A549 (cell line): Measurements from ENCODE around the gene INPP5B. TPM values are rescaled to one million over a fixed set of nuclear protein-coding genes. Genes with fewer than 3 reads are reported as not detected.

ENCODE experiments used
- ATAC-seq, 2 experiments: fragments of 200-7000 bp in 1 of 2; fragments of >200 bp in 1 of 2; cut with Nextera tagmentation in 1 of 2; cut with Tn5 transposase in 1 of 2; 3 replicates each; pipeline versions ENCODE4 v1.8.0 to v1.9.1; 2018 to 2020; ENCODE audit warnings: mild to moderate bottlenecking in 1 of 2, moderate library complexity in 1 of 2
- CTCF ChIA-PET: fragments of 300-600 bp; sonication (Branson Sonifier 250); formaldehyde crosslinking; extraction: SDS; loops from one replicate; lab custom pipeline; 2021; ENCODE audit warnings: antibody characterized with exemption, inconsistent platforms; lab: Yijun Ruan, JAX
- POLR2A ChIA-PET: fragments of 350-600 bp; formaldehyde crosslinking; extraction: SDS; loops from one replicate; lab custom pipeline; 2021; ENCODE audit warnings: antibody characterized with exemption, inconsistent platforms; lab: Yijun Ruan, JAX
- DNase-seq, 2 experiments: peaks; one replicate each; pipeline versions ENCODE4 v3.0.0 to v3.0.0-alpha.2; 2011 to 2016; ENCODE audit warnings: low read depth in 1 of 2, low spot score in 1 of 2
- FAIRE-seq: peaks from 2 replicates; lab custom pipeline; 2011; peaks lifted over from hg19 to GRCh38; lab: Jason Lieb, UNC
- H3K27ac ChIP-seq, 2 experiments: fragments of >200 bp; sonication (Bioruptor Twin); formaldehyde crosslinking; 3 replicates each; pipeline ENCODE4 v1.5.1; 2016 to 2017
- H3K4me1 ChIP-seq: fragments of >200 bp; sonication (Bioruptor Twin); formaldehyde crosslinking; 3 replicates; pipeline ENCODE4 v1.6.1; 2016
- H3K4me2 ChIP-seq: fragments of >200 bp; sonication (Bioruptor Twin); formaldehyde crosslinking; 3 replicates; pipeline ENCODE4 v1.6.1; 2016
- H3K4me3 ChIP-seq: fragments of >200 bp; sonication (Bioruptor Twin); formaldehyde crosslinking; 3 replicates; pipeline ENCODE4 v1.5.1; 2016
- H3K9me3 ChIP-seq: fragments of >200 bp; sonication (Bioruptor Twin); formaldehyde crosslinking; 3 replicates; pipeline ENCODE4 v1.6.1; 2016
- ATOH8 ChIP-seq: fragments of 250-450 bp; sonication (Bioruptor Pico); IDR thresholded peaks from 2 replicates; pipeline ENCODE4 v1.5.0; 2020; ENCODE audit warnings: low read depth, mild to moderate bottlenecking, moderate library complexity
- BCL3 ChIP-seq: fragments of >200 bp; sonication (Bioruptor Twin); formaldehyde crosslinking; IDR thresholded peaks from 3 replicates; pipeline ENCODE4 v1.6.1; 2016
- CBX2 ChIP-seq: fragments of 200-600 bp; sonication (generic); IDR thresholded peaks from 2 replicates; pipeline ENCODE4 v1.6.1; 2016; ENCODE audit warnings: low read depth, mild to moderate bottlenecking, borderline replicate concordance
- CHD4 ChIP-seq: fragments of 200-600 bp; sonication (generic); IDR thresholded peaks from 2 replicates; pipeline ENCODE4 v1.6.1; 2016; ENCODE audit warnings: antibody characterized with exemption, mild to moderate bottlenecking, borderline replicate concordance
- EHF ChIP-seq: fragments of 250-450 bp; sonication (Bioruptor Pico); IDR thresholded peaks from 2 replicates; pipeline ENCODE4 v1.5.0; 2020; ENCODE audit warnings: mild to moderate bottlenecking
- FOSB ChIP-seq: fragments of 250-450 bp; sonication (Bioruptor Pico); IDR thresholded peaks from 2 replicates; pipeline ENCODE4 v1.5.0; 2020; ENCODE audit warnings: mild to moderate bottlenecking, moderate library complexity
- GATA3 ChIP-seq: IDR thresholded peaks from 2 replicates; pipeline ENCODE4 v1.6.1; 2012; ENCODE audit warnings: borderline replicate concordance
- HDAC2 ChIP-seq: fragments of 200-600 bp; sonication (generic); IDR thresholded peaks from 2 replicates; pipeline ENCODE4 v1.6.1; 2016
- HOXA7 ChIP-seq: fragments of 250-450 bp; sonication (Bioruptor Pico); IDR thresholded peaks from 2 replicates; pipeline ENCODE4 v1.5.0; 2020; ENCODE audit warnings: mild to moderate bottlenecking, moderate library complexity
- HOXB5 ChIP-seq: fragments of 250-450 bp; sonication (Bioruptor Pico); IDR thresholded peaks from 2 replicates; pipeline ENCODE4 v1.5.0; 2020; ENCODE audit warnings: mild to moderate bottlenecking, moderate library complexity
- JUNB ChIP-seq: fragments of >200 bp; sonication (Bioruptor Twin); formaldehyde crosslinking; IDR thresholded peaks from 2 replicates; pipeline ENCODE4 v1.6.1; 2016
- KDM1A ChIP-seq: fragments of 200-600 bp; sonication (generic); IDR thresholded peaks from 2 replicates; pipeline ENCODE4 v1.6.1; 2016; ENCODE audit warnings: low read depth, mild to moderate bottlenecking
- MAFK ChIP-seq: fragments of 450-650 bp; IDR thresholded peaks from 2 replicates; pipeline ENCODE4 v1.6.1; 2014; ENCODE audit not compliant: partially characterized antibody
- MAZ ChIP-seq: fragments of 150-350 bp; IDR thresholded peaks from 2 replicates; pipeline ENCODE4 v1.6.1; 2014; ENCODE audit warnings: antibody characterized with exemption, low read depth, low read length, borderline replicate concordance
- NR3C1 ChIP-seq: fragments of >200 bp; sonication (Bioruptor Twin); formaldehyde crosslinking; IDR thresholded peaks from 3 replicates; pipeline ENCODE4 v1.6.1; 2017
- PHF8 ChIP-seq: fragments of 200-600 bp; sonication (generic); IDR thresholded peaks from 2 replicates; pipeline ENCODE4 v1.6.1; 2016; ENCODE audit warnings: low read depth, mild to moderate bottlenecking, antibody characterized with exemption, moderate library complexity, borderline replicate concordance
- POLR2A ChIP-seq: IDR thresholded peaks from 2 replicates; pipeline ENCODE4 v1.6.1; 2012; ENCODE audit warnings: mild to moderate bottlenecking, low read length
- REST ChIP-seq: fragments of 200-600 bp; sonication (generic); IDR thresholded peaks from 2 replicates; pipeline ENCODE4 v1.6.1; 2016; ENCODE audit warnings: antibody characterized with exemption, mild to moderate bottlenecking, moderate library complexity
- SMC3 ChIP-seq: fragments of >200 bp; sonication (Bioruptor Twin); formaldehyde crosslinking; IDR thresholded peaks from 3 replicates; pipeline ENCODE4 v1.6.1; 2018; ENCODE audit warnings: inconsistent platforms
- SREBF2 ChIP-seq: fragments of 450-650 bp; IDR thresholded peaks from 2 replicates; pipeline ENCODE4 v1.6.1; 2014; ENCODE audit warnings: mild to moderate bottlenecking, moderate library complexity
- TP53 ChIP-seq: fragments of 250-450 bp; sonication (Bioruptor Pico); IDR thresholded peaks from 2 replicates; pipeline ENCODE4 v1.5.0; 2021; ENCODE audit warnings: mild to moderate bottlenecking, moderate library complexity
- ZNF302 ChIP-seq: fragments of 250-450 bp; sonication (Bioruptor Pico); IDR thresholded peaks from 2 replicates; pipeline ENCODE4 v1.9.0; 2021; ENCODE audit warnings: inconsistent platforms, mild to moderate bottlenecking, moderate library complexity
- WGBS: methylation state at CpG from one replicate; pipeline ENCODE4 v1.1.6; 2017; ENCODE audit errors: missing lambda C conversion rate; 5-methylcytosine and 5-hydroxymethylcytosine counted together
- polyA plus RNA-seq, 4 experiments: library from polyadenylated mRNA; depleted of rRNA in 3 of 4; stranded (reverse); fragments of >200 nt; fragmentation: RNase III in 1 of 4; extraction: RNeasy Plus Mini Kit Qiagen cat#74134 plus additional on column Dnase treatment in 1 of 4; gene quantifications; 2 replicates in 3 of 4; 3 replicates in 1 of 4; pipeline ENCODE4 v1.2.3, GENCODE V29; 2011 to 2017

The INPP5B gene
- polyA plus RNA-seq, 2 of the 4 experiments (the other 2 are of a cell fraction) = 4.9 to 11.1 TPM

- H3K4me1 ChIP-seq = 0 out of 3 replicates have a peak, but pooled peaks cover 2% of the 10 kb centered on the region
- FAIRE-seq (no peak), ATAC-seq (no peak), DNase-seq (no peak)
- no peak for TF ChIP-seq HOXB5 (CRISPR knock-in tag)
- no peak for TF ChIP-seq CBX2
- no peak for TF ChIP-seq TP53 (CRISPR knock-in tag)
- TF ChIP-seq SREBF2 = no peak
- TF ChIP-seq POLR2A = no peak
- TF ChIP-seq NR3C1 = no peak
- no peak for TF ChIP-seq EHF (CRISPR knock-in tag)
- no peak for TF ChIP-seq CHD4
- H3K4me3 ChIP-seq = no peak overlapping the region
- no peak overlapping the region for H3K27ac ChIP-seq
- no peak overlapping the region for H3K4me2 ChIP-seq
- ChIA-PET POLR2A (no interaction called here), CTCF (interaction anchor here (0.8 to 2.4 kb wide), 4 partner anchors 8 to 13 kb away, joined by 3 to 4 read pairs (median 3); no protein-coding TSS in a partner anchor)
- no peaks in the 10 kb centered on the region for H3K9me3 ChIP-seq
- WGBS = 95% methylated on average over 1 of the region's 1 CpG
Measured at GRCh38 chr1:37872692-37873091, 74.2 kb downstream of the INPP5B start.

- WGBS = 86% methylated on average over 2 of the region's 2 CpGs
- CTCF ChIA-PET = no interaction called here
- Histone ChIP-seq H3K27ac (no peak overlapping the region), H3K4me1 (peaks cover 11% of the 10 kb centered on the region; the same call in 2 of the 3 replicates), H3K9me3 (no peaks in the 10 kb centered on the region), H3K4me3 (no peak overlapping the region), H3K4me2 (no peak overlapping the region)
- TF ChIP-seq JUNB (no peak), TP53 (CRISPR knock-in tag) (no peak), REST (no peak), PHF8 (no peak)
- DNase-seq (no peak), ATAC-seq (no peak), FAIRE-seq (no peak)
- POLR2A ChIA-PET = no interaction called here
Measured at GRCh38 chr1:37868466-37868865, 78.4 kb downstream of the INPP5B start.

GRCh38 chr1:37867784-37868183 is 79.1 kb downstream of the INPP5B start:
- ATAC-seq (peak; percentile 53 to 54; a peak in 3 of 6 replicates), FAIRE-seq (no peak)
- POLR2A ChIA-PET = no interaction called here
- WGBS = 96% methylated on average over 4 of the region's 6 CpGs
- CTCF ChIA-PET = no interaction called here
- H3K27ac ChIP-seq = no peak overlapping the region
- H3K9me3 ChIP-seq = no peaks in the 10 kb centered on the region
- TF ChIP-seq SREBF2 = no peak
- TF ChIP-seq, all 56 proteins: peak for 0
- peaks cover 14% of the 10 kb centered on the region for H3K4me1 ChIP-seq
- no peak overlapping the region for H3K4me3 ChIP-seq
- H3K4me2 ChIP-seq = no peak overlapping the region
- no peak for DNase-seq

GRCh38 chr1:37866491-37866890 is 80.4 kb downstream of the INPP5B start:
- ATAC-seq (no peak), DNase-seq (no peak), FAIRE-seq (no peak)
- 94% methylated on average over 1 of the region's 1 CpG for WGBS
- ChIA-PET CTCF (interaction anchor here (1.1 kb wide), 1 partner anchor 9 kb away, joined by 3 read pairs; no protein-coding TSS in a partner anchor), POLR2A (no interaction called here)
- Histone ChIP-seq H3K4me2 (no peak overlapping the region), H3K4me3 (no peak overlapping the region), H3K9me3 (no peaks in the 10 kb centered on the region), H3K4me1 (peaks cover 25% of the 10 kb centered on the region), H3K27ac (no peak overlapping the region)
- TF ChIP-seq HDAC2 (no peak), KDM1A (no peak), GATA3 (no peak), HOXA7 (CRISPR knock-in tag) (no peak), ZNF302 (CRISPR knock-in tag) (no peak), FOSB (CRISPR knock-in tag) (no peak), JUNB (no peak), SREBF2 (no peak), ATOH8 (CRISPR knock-in tag) (no peak), MAZ (no peak), MAFK (no peak), BCL3 (no peak), POLR2A (no peak), SMC3 (no peak), REST (no peak)
